ENCODE results near the gene ITSN2.

ITSN2 gene

GRCh38 chr2:24334245-24334633, 26.1 kb downstream of the ITSN2 start:
- DNase-seq (ENCODE audit: low spot score) = peak; percentile 59

GRCh38 chr2:24332791-24333540, 27.4 kb downstream of the ITSN2 start:
- DNase-seq (ENCODE audit: low spot score) = no peak

- DNase-seq (ENCODE audit: low spot score) = no peak
Measured at GRCh38 chr2:24330161-24330560, 30.2 kb downstream of the ITSN2 start.

- no peak for DNase-seq (ENCODE audit: low spot score)
Measured at GRCh38 chr2:24329700-24330099, 30.6 kb downstream of the ITSN2 start.

- DNase-seq (ENCODE audit: low spot score) = no peak
Measured at GRCh38 chr2:24328010-24328409, 32.3 kb downstream of the ITSN2 start.

- DNase-seq (ENCODE audit: low spot score) = peak; percentile 14
Measured at GRCh38 chr2:24317491-24317920, 42.8 kb downstream of the ITSN2 start.

- no peak for DNase-seq (ENCODE audit: low spot score)
Measured at GRCh38 chr2:24315669-24316068, 44.7 kb downstream of the ITSN2 start.

GRCh38 chr2:24313744-24314632, 46.3 kb downstream of the ITSN2 start:
- peak; percentile 21 for DNase-seq (ENCODE audit: low spot score)

GRCh38 chr2:24307961-24308360, 52.4 kb downstream of the ITSN2 start:
- no peak for DNase-seq (ENCODE audit: low spot score)

- DNase-seq (ENCODE audit: low spot score) = no peak
Measured at GRCh38 chr2:24304631-24305030, 55.7 kb downstream of the ITSN2 start.

- DNase-seq (ENCODE audit: low spot score) = peak; percentile 87
Measured at GRCh38 chr2:24304098-24304497, 56.2 kb downstream of the ITSN2 start.

GRCh38 chr2:24301599-24301998, 58.7 kb downstream of the ITSN2 start:
- DNase-seq (ENCODE audit: low spot score) = no peak

GRCh38 chr2:24297663-24298062, 62.7 kb downstream of the ITSN2 start:
- DNase-seq (ENCODE audit: low spot score) = no peak

GRCh38 chr2:24287171-24287570, 73.2 kb downstream of the ITSN2 start:
- no peak for DNase-seq (ENCODE audit: low spot score)

GRCh38 chr2:24285484-24286152, 74.7 kb downstream of the ITSN2 start:
- no peak for DNase-seq (ENCODE audit: low spot score)

GRCh38 chr2:24280645-24281044, 79.7 kb downstream of the ITSN2 start:
- DNase-seq (ENCODE audit: low spot score) = no peak

GRCh38 chr2:24280161-24280560, 80.2 kb downstream of the ITSN2 start:
- DNase-seq (ENCODE audit: low spot score) = no peak

- DNase-seq (ENCODE audit: low spot score) = no peak
Measured at GRCh38 chr2:24276349-24276899, 83.9 kb downstream of the ITSN2 start.

- no peak for DNase-seq (ENCODE audit: low spot score)
Measured at GRCh38 chr2:24274809-24275208, 85.5 kb downstream of the ITSN2 start.

GRCh38 chr2:24273598-24273997, 86.7 kb downstream of the ITSN2 start:
- no peak for DNase-seq (ENCODE audit: low spot score)

GRCh38 chr2:24272907-24273306, 87.4 kb downstream of the ITSN2 start:
- DNase-seq (ENCODE audit: low spot score) = no peak

GRCh38 chr2:24272161-24272802, 88.1 kb downstream of the ITSN2 start:
- DNase-seq (ENCODE audit: low spot score) = no peak

All from AG20443 (cell line).